HCT116 (cell line): ENCODE measurements around the gene HMCES. TPM values are rescaled to one million over a fixed set of nuclear protein-coding genes. Genes with fewer than 3 reads are reported as not detected.

ENCODE experiments used
- microRNA-seq: library from miRNA; unstranded; fragments of <30 nt; microRNA quantifications from one replicate; pipeline ENCODE4, GENCODE V29; 2016; ENCODE audit warnings: borderline number of aligned reads
- total RNA-seq: library from RNA; stranded (reverse); gene quantifications from one replicate; pipeline ENCODE4 v1.2.1, GENCODE V29; 2021; ENCODE audit not compliant: unreplicated experiment

Gene HMCES
- total RNA-seq, 1 experiment from 2014 or later: 78.9 TPM

Small RNA genes within 50 kb of the gene (microRNA-seq; reads per million reads assigned to microRNA genes)
- gene MIR6826: not detected

Other genes starting within 250 kb of the HMCES start
- gene GP9, start 218.1 kb upstream of the HMCES start, total RNA-seq: not detected
- 13.5 TPM for gene RAB43, start 157.1 kb upstream of the HMCES start, total RNA-seq
- gene ISY1, start 117.8 kb upstream of the HMCES start, total RNA-seq: 43.6 TPM
- 353 TPM for gene CNBP, start 95.0 kb upstream of the HMCES start, total RNA-seq
- 182 TPM for gene COPG1, start 29.3 kb upstream of the HMCES start, total RNA-seq
- gene EFCAB12, start 149.8 kb downstream of the HMCES start, total RNA-seq: 0.42 TPM
- gene MBD4, start 161.1 kb downstream of the HMCES start, total RNA-seq: 15.7 TPM
- 21.4 TPM for gene IFT122, start 161.4 kb downstream of the HMCES start, total RNA-seq
- not detected for gene RHO, start 249.8 kb downstream of the HMCES start, total RNA-seq